ENCODE results near the gene CDH18.

Gene CDH18

GRCh38 chr5:19531374-19531952, 456.5 kb downstream of the CDH18 start:
- no peak for DNase-seq (ENCODE audit: low read depth)
- TF ChIP-seq CTCF (conservative IDR thresholded peaks at IDR 0.05; ENCODE audit: low read depth, low read length) = no peak
- no peak overlapping the region for H3K4me3 ChIP-seq (ENCODE audit: low read length)

GRCh38 chr5:19519448-19519847, 468.6 kb downstream of the CDH18 start:
- H3K4me3 ChIP-seq (ENCODE audit: low read length) = no peak overlapping the region
- TF ChIP-seq CTCF (conservative IDR thresholded peaks at IDR 0.05; ENCODE audit: low read depth, low read length) = no peak
- no peak for DNase-seq (ENCODE audit: low read depth)

GRCh38 chr5:19498852-19499251, 489.1 kb downstream of the CDH18 start:
- no peak for TF ChIP-seq CTCF (conservative IDR thresholded peaks at IDR 0.05; ENCODE audit: low read depth, low read length)
- DNase-seq (ENCODE audit: low read depth) = no peak
- no peak overlapping the region for H3K4me3 ChIP-seq (ENCODE audit: low read length)

GRCh38 chr5:19497229-19497815, 490.7 kb downstream of the CDH18 start:
- no peak for TF ChIP-seq CTCF (conservative IDR thresholded peaks at IDR 0.05; ENCODE audit: low read depth, low read length)
- no peak for DNase-seq (ENCODE audit: low read depth)
- H3K4me3 ChIP-seq (ENCODE audit: low read length) = no peak overlapping the region

- TF ChIP-seq CTCF (conservative IDR thresholded peaks at IDR 0.05; ENCODE audit: low read depth, low read length) = no peak
- H3K4me3 ChIP-seq (ENCODE audit: low read length) = no peak overlapping the region
- DNase-seq (ENCODE audit: low read depth) = peak; percentile 23
Measured at GRCh38 chr5:19496056-19496455, 491.9 kb downstream of the CDH18 start.

GRCh38 chr5:19492861-19493260, 495.1 kb downstream of the CDH18 start:
- TF ChIP-seq CTCF (conservative IDR thresholded peaks at IDR 0.05; ENCODE audit: low read depth, low read length) = no peak

GRCh38 chr5:19488786-19489185, 499.2 kb downstream of the CDH18 start:
- no peak for TF ChIP-seq CTCF (conservative IDR thresholded peaks at IDR 0.05; ENCODE audit: low read depth, low read length)
- H3K4me3 ChIP-seq (ENCODE audit: low read length) = no peak overlapping the region
- no peak for DNase-seq (ENCODE audit: low read depth)

More at GRCh38 chr5:19492861-19493260, 495.1 kb downstream of the CDH18 start:
- DNase-seq (ENCODE audit: low read depth) = no peak
- H3K4me3 ChIP-seq (ENCODE audit: low read length) = no peak overlapping the region
